Activated CD8-positive, alpha-beta memory T cell treated with anti-CD3 and anti-CD28 coated beads, Interleukin-2, amount 50 U/mL, for 24 hours (primary cell): ENCODE data around the gene PLIN5.

Source experiments
- DNase-seq: peaks from one replicate; pipeline ENCODE4 v3.0.0-alpha.2; 2020; ENCODE audit errors: extremely low read depth

Gene PLIN5

GRCh38 chr19:4504891-4505569 is 30.0 kb downstream of the PLIN5 start:
- no peak for DNase-seq

- no peak for DNase-seq
These were observed 30.7 kb downstream of the PLIN5 start for GRCh38 chr19:4504297-4504701.

GRCh38 chr19:4503825-4504170 is 31.2 kb downstream of the PLIN5 start:
- no peak for DNase-seq

GRCh38 chr19:4503132-4503824 is 31.7 kb downstream of the PLIN5 start:
- DNase-seq: no peak

GRCh38 chr19:4502282-4503131 is 32.5 kb downstream of the PLIN5 start:
- DNase-seq: no peak

GRCh38 chr19:4501691-4502090 is 33.3 kb downstream of the PLIN5 start:
- no peak for DNase-seq

GRCh38 chr19:4500841-4501591 is 34.0 kb downstream of the PLIN5 start:
- DNase-seq: no peak

- DNase-seq: no peak
These were observed 35.2 kb downstream of the PLIN5 start for GRCh38 chr19:4499855-4500254.

- no peak for DNase-seq
These were observed 35.7 kb downstream of the PLIN5 start for GRCh38 chr19:4499318-4499717.

- no peak for DNase-seq
These were observed 36.3 kb downstream of the PLIN5 start for GRCh38 chr19:4498694-4499093.

GRCh38 chr19:4497770-4498389 is 37.1 kb downstream of the PLIN5 start:
- DNase-seq: no peak

- no peak for DNase-seq
These were observed 38.7 kb downstream of the PLIN5 start for GRCh38 chr19:4496304-4496703.

- DNase-seq: no peak
These were observed 39.6 kb downstream of the PLIN5 start for GRCh38 chr19:4495471-4495870.

GRCh38 chr19:4494691-4495064 is 40.3 kb downstream of the PLIN5 start:
- no peak for DNase-seq

- DNase-seq: no peak
These were observed 40.9 kb downstream of the PLIN5 start for GRCh38 chr19:4493929-4494690.

GRCh38 chr19:4493104-4493928 is 41.7 kb downstream of the PLIN5 start:
- no peak for DNase-seq

- DNase-seq: no peak
These were observed 42.5 kb downstream of the PLIN5 start for GRCh38 chr19:4492337-4493103.

- DNase-seq: no peak
These were observed 43.6 kb downstream of the PLIN5 start for GRCh38 chr19:4491446-4491845.

- no peak for DNase-seq
These were observed 46.5 kb downstream of the PLIN5 start for GRCh38 chr19:4488496-4488895.
